HepG2 (cell line): ENCODE measurements around the gene OR6V1. TPM values are rescaled to one million over a fixed set of nuclear protein-coding genes. Genes with fewer than 3 reads are reported as not detected.

Source experiments
- ATAC-seq: fragments of 200-7000 bp; cut with Tn5 transposase; 3 replicates; pipeline ENCODE4 v1.9.1; 2020; ENCODE audit warnings: mild to moderate bottlenecking, moderate library complexity
- BruUV-seq: library from RNA; stranded (reverse); fragments of 400-500 nt; replicated peaks from 2 replicates; lab custom pipeline; 2021; lab: Mats Ljungman, UMichigan
- CTCF ChIA-PET: fragments of 300-600 bp; formaldehyde crosslinking; extraction: SDS; loops from one replicate; lab custom pipeline; 2021; ENCODE audit warnings: low total read pairs, inconsistent platforms, low intra/inter-chr PET ratio; lab: Yijun Ruan, JAX
- POLR2A ChIA-PET: fragments of 350-600 bp; sonication (Branson Sonifier 250); formaldehyde crosslinking; loops from one replicate; lab custom pipeline; 2020; ENCODE audit warnings: antibody characterized with exemption, inconsistent platforms; lab: Yijun Ruan, JAX
- DNase-seq: peaks from one replicate; pipeline ENCODE4 v3.0.0-alpha.2; 2015; ENCODE audit warnings: low spot score
- FAIRE-seq: peaks from 3 replicates; lab custom pipeline; 2011; peaks lifted over from hg19 to GRCh38; lab: Jason Lieb, UNC
- H2AFZ ChIP-seq: one replicate; pipeline ENCODE4 v1.6.1; 2011; ENCODE audit warnings: low read length, inconsistent platforms
- H3K27ac ChIP-seq: fragments of 300-600 bp; 3 replicates; pipeline ENCODE4 v1.8.0; 2011; ENCODE audit warnings: mixed run types, mild to moderate bottlenecking, mixed read lengths, low read length, inconsistent platforms; ENCODE audit not compliant: insufficient read depth; ENCODE audit errors: extremely low read length
- H3K27me3 ChIP-seq, 2 experiments: fragments of 200-600 bp in 1 of 2; 2 replicates in 1 of 2; 3 replicates in 1 of 2; pipeline versions ENCODE4 v1.6.0 to v1.8.0; 2011; ENCODE audit warnings: low read length in 2 of 2, mild to moderate bottlenecking in 2 of 2, moderate library complexity in 2 of 2, inconsistent platforms in 1 of 2; ENCODE audit not compliant: insufficient read depth in 2 of 2, control insufficient read depth in 1 of 2
- H3K36me3 ChIP-seq, 2 experiments: fragments of 200-600 bp in 1 of 2; replicated peaks in 1 of 2; 2 replicates in 1 of 2; 3 replicates in 1 of 2; pipeline versions ENCODE4 v1.5.1 to v1.8.0; 2011; ENCODE audit warnings: low read length in 2 of 2, inconsistent platforms in 1 of 2; ENCODE audit not compliant: insufficient read depth in 2 of 2, control insufficient read depth in 1 of 2
- H3K4me1 ChIP-seq: 2 replicates; pipeline ENCODE4 v1.5.1; 2012; ENCODE audit warnings: low read length, inconsistent platforms; ENCODE audit not compliant: insufficient read depth
- H3K4me2 ChIP-seq: 2 replicates; pipeline ENCODE4 v1.6.0; 2011; ENCODE audit warnings: low read depth, low read length, inconsistent platforms
- H3K4me3 ChIP-seq, 3 experiments: fragments of 200-600 bp in 1 of 3; sonication (generic), shearing (Covaris generic) in 1 of 3; replicated peaks in 1 of 3; 2 replicates each; pipeline ENCODE4 v1.5.1; 2011 to 2016; ENCODE audit warnings: low read length in 3 of 3, inconsistent platforms in 2 of 3, low read depth in 2 of 3, mild to moderate bottlenecking in 2 of 3, control low read depth in 1 of 3, mixed read lengths in 1 of 3; ENCODE audit not compliant: insufficient read depth in 1 of 3
- H3K79me2 ChIP-seq: one replicate; pipeline ENCODE4 v1.6.1; 2011; ENCODE audit warnings: low read length, inconsistent platforms; ENCODE audit not compliant: insufficient read depth
- H3K9ac ChIP-seq: 2 replicates; pipeline ENCODE4 v1.6.0; 2011; ENCODE audit warnings: mild to moderate bottlenecking, low read depth, low read length, inconsistent platforms; ENCODE audit not compliant: insufficient read depth
- H3K9me3 ChIP-seq: 2 replicates; pipeline ENCODE4 v1.5.1; 2012; ENCODE audit warnings: mild to moderate bottlenecking, low read length
- H4K20me1 ChIP-seq: 2 replicates; pipeline ENCODE4 v1.6.0; 2011; ENCODE audit warnings: inconsistent platforms, mild to moderate bottlenecking, low read length, moderate library complexity; ENCODE audit not compliant: insufficient read depth
- CSRNP1 ChIP-seq: sonication (generic); formaldehyde crosslinking; IDR thresholded peaks from 2 replicates; pipeline ENCODE4 v1.8.1; 2023; ENCODE audit warnings: mild to moderate bottlenecking, missing genetic modification reagents
- PAX8 ChIP-seq: sonication (generic); formaldehyde crosslinking; IDR thresholded peaks from 2 replicates; pipeline ENCODE4 v1.8.0; 2022; ENCODE audit warnings: mild to moderate bottlenecking, missing genetic modification reagents, borderline replicate concordance
- REL ChIP-seq: sonication (generic); formaldehyde crosslinking; conservative IDR thresholded peaks from 2 replicates; pipeline ENCODE4 v1.8.0; 2022; ENCODE audit warnings: mild to moderate bottlenecking, missing genetic modification reagents, moderate library complexity
- SSRP1 ChIP-seq: IDR thresholded peaks from 2 replicates; pipeline ENCODE4 v1.6.1; 2016; ENCODE audit warnings: control low read depth
- ZNF512 ChIP-seq: sonication (generic); formaldehyde crosslinking; IDR thresholded peaks from 2 replicates; pipeline ENCODE4 v1.4.0; 2020; ENCODE audit warnings: mild to moderate bottlenecking, missing genetic modification reagents
- ZNF546 ChIP-seq: sonication (generic); formaldehyde crosslinking; conservative IDR thresholded peaks from 2 replicates; pipeline ENCODE4 v1.8.1; 2023; ENCODE audit warnings: mild to moderate bottlenecking, missing genetic modification reagents
- WGBS: methylation state at CpG from one replicate; pipeline ENCODE4 v1.1.6; 2017; ENCODE audit warnings: low lambda C conversion rate; 5-methylcytosine and 5-hydroxymethylcytosine counted together
- in situ Hi-C: cut with HindIII; loops from 2 replicates; pipeline ENCODE4 v1.10.0; 2017; ENCODE audit warnings: low pct_unique_long_range_greater_than_20kb; ENCODE audit not compliant: extremely low pct_ligation_motif_present
- intact Hi-C: fragments of 100-400 bp; cut with micrococcal nuclease; formaldehyde crosslinking; loops from one replicate; pipeline ENCODE4 v1.10.0; 2022; ENCODE audit not compliant: unreplicated experiment
- polyA plus RNA-seq, 8 experiments: library from polyadenylated mRNA; depleted of rRNA in 3 of 8; stranded (reverse) in 7 of 8; unstranded in 1 of 8; fragments of >200 nt; fragmentation: Illumina TruSeq in 4 of 8; extraction: Trizol in 4 of 8; gene quantifications; 2 replicates each; pipeline versions ENCODE4 v1.2.1 to v1.2.3, GENCODE V29; 2011 to 2016; ENCODE audit warnings: low read depth in 4 of 8, missing spikeins in 1 of 8, mixed read lengths in 1 of 8; ENCODE audit not compliant: insufficient read depth in 1 of 8
- total RNA-seq, 5 experiments: library from RNA; depleted of rRNA; stranded (reverse); fragments of >200 nt; fragmentation: Illumina TruSeq; extraction: Trizol; gene quantifications; 2 replicates each; pipeline ENCODE4 v1.2.3, GENCODE V29; 2016; ENCODE audit warnings: low read depth in 1 of 5
- TF ChIP-seq, protein P1 (sequence below): sonication (generic); formaldehyde crosslinking; IDR thresholded peaks from 2 replicates; pipeline ENCODE4 v1.5.0; 2020; ENCODE audit warnings: missing genetic modification reagents

The OR6V1 gene
- total and polyA plus RNA-seq, 2 of the 13 experiments (the other 11 are each of a cell fraction or from before 2014, with no cell fraction given) = not detected

- POLR2A ChIA-PET = no interaction called here
- FAIRE-seq = no peak
- no peak for ATAC-seq
These were observed 38.7 kb upstream of the OR6V1 start for GRCh38 chr7:143013473-143013872.

More at GRCh38 chr7:143013473-143013872, 38.7 kb upstream of the OR6V1 start:
- 43% methylated on average over 1 of the region's 1 CpG for WGBS
- Histone ChIP-seq H3K27me3 (no peaks in the 10 kb centered on the region; a peak in 1 of 5 replicates), H3K9me3 (no peaks in the 10 kb centered on the region), H3K4me2 (no peak overlapping the region), H3K79me2 (no peaks in the 10 kb centered on the region), H3K4me3 (no peak overlapping the region), H3K4me1 (no peaks in the 10 kb centered on the region), H3K36me3 (no peaks in the 10 kb centered on the region), H2AFZ (no peak overlapping the region), H3K9ac (no peak overlapping the region), H3K27ac (no peak overlapping the region), H4K20me1 (no peaks in the 10 kb centered on the region)
- CTCF ChIA-PET = no interaction called here
- intact Hi-C loops = no loop called here
- no peak for DNase-seq
- TF ChIP-seq, protein P1, sequence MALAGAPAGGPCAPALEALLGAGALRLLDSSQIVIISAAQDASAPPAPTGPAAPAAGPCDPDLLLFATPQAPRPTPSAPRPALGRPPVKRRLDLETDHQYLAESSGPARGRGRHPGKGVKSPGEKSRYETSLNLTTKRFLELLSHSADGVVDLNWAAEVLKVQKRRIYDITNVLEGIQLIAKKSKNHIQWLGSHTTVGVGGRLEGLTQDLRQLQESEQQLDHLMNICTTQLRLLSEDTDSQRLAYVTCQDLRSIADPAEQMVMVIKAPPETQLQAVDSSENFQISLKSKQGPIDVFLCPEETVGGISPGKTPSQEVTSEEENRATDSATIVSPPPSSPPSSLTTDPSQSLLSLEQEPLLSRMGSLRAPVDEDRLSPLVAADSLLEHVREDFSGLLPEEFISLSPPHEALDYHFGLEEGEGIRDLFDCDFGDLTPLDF (CRISPR knock-in tag) = no peak
- TF ChIP-seq ZNF512 (CRISPR knock-in tag) (no peak), REL (CRISPR knock-in tag) (no peak), ZNF546 (CRISPR knock-in tag) (no peak), CSRNP1 (CRISPR knock-in tag) (no peak), SSRP1 (CRISPR knock-in tag) (no peak), PAX8 (CRISPR knock-in tag) (no peak)
- in situ Hi-C loops = no loop called here
- BruUV-seq = no TSS peak
